ENCODE measurements around the gene FRK. TPM values are rescaled to one million over a fixed set of nuclear protein-coding genes. Genes with fewer than 3 reads are reported as not detected.

FRK gene
- total RNA-seq, 1 donor from 2014 or later = 0.31 TPM

- TF ChIP-seq, protein P1, sequence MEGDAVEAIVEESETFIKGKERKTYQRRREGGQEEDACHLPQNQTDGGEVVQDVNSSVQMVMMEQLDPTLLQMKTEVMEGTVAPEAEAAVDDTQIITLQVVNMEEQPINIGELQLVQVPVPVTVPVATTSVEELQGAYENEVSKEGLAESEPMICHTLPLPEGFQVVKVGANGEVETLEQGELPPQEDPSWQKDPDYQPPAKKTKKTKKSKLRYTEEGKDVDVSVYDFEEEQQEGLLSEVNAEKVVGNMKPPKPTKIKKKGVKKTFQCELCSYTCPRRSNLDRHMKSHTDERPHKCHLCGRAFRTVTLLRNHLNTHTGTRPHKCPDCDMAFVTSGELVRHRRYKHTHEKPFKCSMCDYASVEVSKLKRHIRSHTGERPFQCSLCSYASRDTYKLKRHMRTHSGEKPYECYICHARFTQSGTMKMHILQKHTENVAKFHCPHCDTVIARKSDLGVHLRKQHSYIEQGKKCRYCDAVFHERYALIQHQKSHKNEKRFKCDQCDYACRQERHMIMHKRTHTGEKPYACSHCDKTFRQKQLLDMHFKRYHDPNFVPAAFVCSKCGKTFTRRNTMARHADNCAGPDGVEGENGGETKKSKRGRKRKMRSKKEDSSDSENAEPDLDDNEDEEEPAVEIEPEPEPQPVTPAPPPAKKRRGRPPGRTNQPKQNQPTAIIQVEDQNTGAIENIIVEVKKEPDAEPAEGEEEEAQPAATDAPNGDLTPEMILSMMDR (IDR thresholded peaks at IDR 0.05) = peak; percentile 45
- no peak overlapping the region for H3K27ac Mint-ChIP-seq
- peaks cover 2% of the 10 kb centered on the region for H3K27me3 Mint-ChIP-seq
- ChIA-PET CTCF (interaction anchor here (0.6 to 8.0 kb wide), 13 partner anchors 8 to 102 kb away, joined by 3 to 142 read pairs (median 4); partner anchors contain the start of genes FRK and NT5DC1), POLR2A (interaction anchor here (0.9 to 3.6 kb wide), 3 partner anchors 77 to 90 kb away, joined by 5 to 29 read pairs (median 14); partner anchors contain the start of gene NT5DC1)
- ATAC-seq (ENCODE audit: low read depth) (peak; percentile 64), DNase-seq (peak; percentile 29)
- H3K4me1 Mint-ChIP-seq = peaks cover 32% of the 10 kb centered on the region
- peaks cover 2% of the 10 kb centered on the region for H3K9me3 Mint-ChIP-seq
- no peaks in the 10 kb centered on the region for H3K36me3 Mint-ChIP-seq (ENCODE audit: low read depth)
- no peak overlapping the region for H3K4me3 Mint-ChIP-seq
- intact Hi-C loops (cut with micrococcal nuclease) = loop anchor here (1.0 to 10.0 kb wide), 5 partner anchors 8 to 454 kb away; partner anchors contain the start of gene CALHM6
Measured at GRCh38 chr6:116010790-116011401, 49.8 kb downstream of the FRK start.

GRCh38 chr6:116010386-116010785 is 50.3 kb downstream of the FRK start:
- POLR2A ChIA-PET = interaction anchor here (0.9 to 3.6 kb wide), 3 partner anchors 77 to 90 kb away, joined by 5 to 29 read pairs (median 14); partner anchors contain the start of gene NT5DC1
- Mint-ChIP-seq H3K27ac (no peak overlapping the region), H3K9me3 (peaks cover 2% of the 10 kb centered on the region), H3K36me3 (ENCODE audit: low read depth) (no peaks in the 10 kb centered on the region), H3K27me3 (peaks cover 2% of the 10 kb centered on the region), H3K4me1 (peaks cover 27% of the 10 kb centered on the region), H3K4me3 (no peak overlapping the region)
- CTCF ChIA-PET = interaction anchor here (0.8 to 8.0 kb wide), 9 partner anchors 9 to 102 kb away, joined by 3 to 142 read pairs (median 6); partner anchors contain the start of gene NT5DC1
- DNase-seq (no peak), ATAC-seq (ENCODE audit: low read depth) (no peak)
- TF ChIP-seq, protein P1 (IDR thresholded peaks at IDR 0.05) = no peak
- intact Hi-C loops (cut with micrococcal nuclease) = loop anchor here (2.0 to 10.0 kb wide), 3 partner anchors 76 to 454 kb away; partner anchors contain the start of gene CALHM6

- DNase-seq = no peak
- peaks cover 2% of the 10 kb centered on the region for H3K27me3 Mint-ChIP-seq
- no peak overlapping the region for H3K27ac Mint-ChIP-seq
- H3K9me3 Mint-ChIP-seq = no peaks in the 10 kb centered on the region
- ChIA-PET CTCF (interaction anchor here (0.6 to 8.0 kb wide), 9 partner anchors 10 to 104 kb away, joined by 3 to 142 read pairs (median 3); no protein-coding TSS in a partner anchor), POLR2A (interaction anchor here (1.0 to 1.6 kb wide), 3 partner anchors 11 to 92 kb away, joined by 6 to 10 read pairs (median 6); partner anchors contain the start of gene NT5DC1)
- no peaks in the 10 kb centered on the region for H3K36me3 Mint-ChIP-seq (ENCODE audit: low read depth)
- H3K4me3 Mint-ChIP-seq = no peak overlapping the region
- TF ChIP-seq, protein P1 (IDR thresholded peaks at IDR 0.05) = no peak
- intact Hi-C loops (cut with micrococcal nuclease) = no loop called here
- peak; percentile 70 for ATAC-seq (ENCODE audit: low read depth)
- H3K4me1 Mint-ChIP-seq = peaks cover 21% of the 10 kb centered on the region
Measured at GRCh38 chr6:116008470-116009243, 52.0 kb downstream of the FRK start.

DNA sequence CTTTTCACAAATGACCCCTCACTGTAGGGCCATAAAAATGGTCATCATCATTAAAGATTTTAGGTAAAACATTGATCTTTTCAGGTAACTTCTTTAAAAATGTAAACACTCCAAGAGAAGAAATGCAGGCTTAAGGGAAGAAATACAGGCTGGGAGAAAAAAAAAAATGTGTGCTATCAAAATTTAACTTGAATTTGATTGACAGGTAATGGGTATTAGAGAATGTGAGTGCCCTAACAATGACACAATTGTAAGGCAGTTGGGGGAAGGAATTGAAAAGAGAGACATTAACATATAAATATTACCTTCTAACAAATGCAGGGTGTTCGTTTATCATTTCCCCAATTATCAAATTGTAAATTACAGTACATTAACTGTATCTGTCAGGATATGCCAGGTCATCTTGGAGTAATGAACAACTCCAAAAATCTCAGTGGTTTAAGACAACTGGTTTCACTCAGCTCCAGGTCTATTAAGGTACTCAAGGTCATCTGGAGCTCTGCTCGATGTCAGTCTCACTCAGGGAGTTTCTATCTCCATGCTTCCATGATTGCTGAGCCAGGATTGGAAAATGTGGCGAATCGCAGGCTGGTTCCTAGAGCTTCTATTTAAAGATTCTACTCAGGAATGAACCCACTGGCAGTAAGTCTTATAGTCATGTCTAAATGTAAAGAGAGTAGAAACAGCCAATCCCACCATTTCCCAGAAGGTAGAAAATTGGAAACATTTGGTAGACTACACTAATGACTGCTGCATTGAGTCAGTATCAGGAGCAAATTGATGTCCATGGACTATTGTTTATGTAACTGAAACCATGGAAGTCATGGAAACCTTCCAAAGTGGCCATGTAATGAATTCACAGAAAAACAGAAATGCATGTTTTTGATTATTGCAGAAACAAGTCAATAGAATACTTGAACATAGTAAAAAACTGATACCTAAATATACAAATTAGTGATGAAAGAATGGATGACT is 55.6 kb downstream of the FRK start:
- CTCF ChIA-PET = interaction anchor here (1.0 to 1.2 kb wide), 2 partner anchors 92 to 98 kb away, joined by 3 to 4 read pairs; no protein-coding TSS in a partner anchor
- TF ChIP-seq, protein P1 (IDR thresholded peaks at IDR 0.05) = no peak
- DNase-seq (no peak), ATAC-seq (ENCODE audit: low read depth) (no peak)
- intact Hi-C loops (cut with micrococcal nuclease) = no loop called here
- no peaks in the 10 kb centered on the region for H3K9me3 Mint-ChIP-seq
- no peak overlapping the region for H3K27ac Mint-ChIP-seq
- H3K36me3 Mint-ChIP-seq (ENCODE audit: low read depth) = no peaks in the 10 kb centered on the region
- no peaks in the 10 kb centered on the region for H3K27me3 Mint-ChIP-seq
- POLR2A ChIA-PET = interaction anchor here (0.6 to 0.7 kb wide), 2 partner anchors 82 to 101 kb away, joined by 3 to 6 read pairs; no protein-coding TSS in a partner anchor
- H3K4me1 Mint-ChIP-seq = peaks cover 9% of the 10 kb centered on the region
- no peak overlapping the region for H3K4me3 Mint-ChIP-seq

All from activated B cell treated with CpG ODN at 0.5 μM for 24 hours (primary cell).